Posterior vena cava (tissue), 2 donors: ENCODE results near the gene NAT9. TPM values are rescaled to one million over a fixed set of nuclear protein-coding genes. Genes with fewer than 3 reads are reported as not detected.

Source experiments
- DNase-seq: peaks from one replicate; pipeline ENCODE4 v3.0.0-alpha.2; 2020; ENCODE audit warnings: low spot score
- intact Hi-C, 2 donors: fragments of 100-400 bp; cut with DNase I; formaldehyde crosslinking; loops; one replicate each; pipeline versions ENCODE4 v1.14.1 to v1.14.2; 2022 to 2023
- microRNA-seq, 2 donors: library from miRNA; unstranded; fragments of <30 nt; microRNA quantifications; one replicate each; pipeline ENCODE4 v1.2.0, GENCODE V29; 2020 to 2021; ENCODE audit warnings: borderline microRNAs expressed in 2 of 2
- total RNA-seq, 2 donors: library from RNA; stranded (reverse); fragmentation: NEBNext Ultra II Directional; extraction: Animal tissue kit (Norgen Biotek cat#: 25700); gene quantifications; one replicate each; pipeline ENCODE4 v1.2.1, GENCODE V29; 2021
- donor health status: DM: yes; HTN: yes; CAD: no.
- donor health status: DM: yes; HTN: yes; CAD: no.

The NAT9 gene
- total RNA-seq, 2 donors from 2014 or later = 26.8 to 31.7 TPM

DNA sequence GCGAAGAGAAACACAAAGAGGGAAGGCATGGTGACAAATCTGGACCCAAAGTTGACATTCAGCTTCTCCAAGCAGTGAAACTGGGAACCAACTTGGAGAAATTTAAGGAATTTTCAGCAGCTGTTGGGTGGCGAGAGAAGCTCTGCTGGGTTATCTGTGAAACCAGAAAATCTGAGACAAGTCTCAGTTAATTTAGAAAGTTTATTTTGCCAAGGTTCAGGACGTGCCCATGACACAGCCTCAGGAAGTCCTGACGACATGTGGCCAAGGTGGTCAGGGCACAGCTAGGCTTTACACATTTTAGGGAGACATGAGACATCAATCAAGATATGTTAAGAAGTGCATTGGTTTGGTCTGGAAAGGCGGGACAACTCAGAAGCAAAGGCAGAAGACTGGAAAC is 52.3 kb downstream of the NAT9 start:
- intact Hi-C loops = no loop called here

DNA sequence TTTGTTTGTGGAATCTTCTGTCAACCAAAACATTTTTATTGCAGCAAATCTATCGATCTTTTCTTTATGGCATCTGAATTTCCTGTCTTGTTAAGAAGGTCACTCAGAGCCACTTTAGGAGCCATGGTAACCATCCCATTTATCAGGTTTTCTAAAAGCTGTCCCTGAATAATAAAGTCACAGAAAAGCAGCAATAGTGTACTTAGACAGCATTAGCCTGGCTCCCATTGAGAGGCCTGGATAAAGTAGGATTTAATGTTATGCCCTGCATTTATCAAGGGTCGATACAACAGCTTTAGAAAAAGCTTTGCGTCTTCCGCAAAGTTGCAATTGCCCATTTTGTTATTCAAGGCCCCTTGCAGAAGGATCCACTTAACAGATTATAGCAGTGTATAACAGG is 53.4 kb downstream of the NAT9 start:
- intact Hi-C loops = no loop called here
- no peak for DNase-seq

More for the DNA sequence above, 52.3 kb downstream of the NAT9 start:
- DNase-seq = no peak

Small RNA genes within 50 kb of the gene (microRNA-seq; reads per million reads assigned to microRNA genes)
- 7.3 to 8.4 reads per million in 2 donors for gene MIR3615

Other genes with a start within 250 kb of the NAT9 start
- gene CD300LB, start 244.9 kb downstream of the NAT9 start, total RNA-seq = under 1 TPM; 0.23 to 0.62 TPM
- 1 to 10 TPM; 2.1 to 4.7 TPM for gene CD300C, start 230.2 kb downstream of the NAT9 start, total RNA-seq
- 1 to 10 TPM in 1 of 2 donors, not detected in 1; 1.2 TPM for gene CD300H, start 208.8 kb downstream of the NAT9 start, total RNA-seq
- gene CD300LD, start 184.1 kb downstream of the NAT9 start, total RNA-seq = not detected
- 1 to 10 TPM; 1.4 to 3.3 TPM for gene CD300E, start 152.6 kb downstream of the NAT9 start, total RNA-seq
- 1 to 10 TPM in 1 of 2 donors, under 1 TPM in 1; 0.48 to 3.1 TPM for gene CD300LF, start 63.4 kb downstream of the NAT9 start, total RNA-seq
- gene RAB37, start 39.1 kb downstream of the NAT9 start, total RNA-seq = 1 to 10 TPM; 1.1 to 1.6 TPM
- gene NHERF1, start 27.7 kb downstream of the NAT9 start, total RNA-seq = 10 to 100 TPM in 1 of 2 donors, 1 to 10 TPM in 1; 7.0 to 11.5 TPM
- under 1 TPM; 0.38 to 0.65 TPM for gene GRIN2C, start 83.5 kb upstream of the NAT9 start, total RNA-seq
- gene FDXR, start 96.6 kb upstream of the NAT9 start, total RNA-seq = 1 to 10 TPM; 3.3 to 6.2 TPM
- not detected for gene FADS6, start 117.3 kb upstream of the NAT9 start, total RNA-seq
- gene USH1G, start 146.9 kb upstream of the NAT9 start, total RNA-seq = not detected
- not detected for gene OTOP2, start 147.9 kb upstream of the NAT9 start, total RNA-seq
- not detected for gene OTOP3, start 159.6 kb upstream of the NAT9 start, total RNA-seq
- 10 to 100 TPM; 11.7 to 13.0 TPM for gene HID1, start 196.4 kb upstream of the NAT9 start, total RNA-seq
- 10 to 100 TPM; 17.4 to 26.0 TPM for gene CDR2L, start 211.3 kb upstream of the NAT9 start, total RNA-seq
- 10 to 100 TPM; 23.3 to 23.5 TPM for gene MRPL58, start 236.3 kb upstream of the NAT9 start, total RNA-seq